ENCODE results near the gene CRELD2.

The CRELD2 gene

DNA sequence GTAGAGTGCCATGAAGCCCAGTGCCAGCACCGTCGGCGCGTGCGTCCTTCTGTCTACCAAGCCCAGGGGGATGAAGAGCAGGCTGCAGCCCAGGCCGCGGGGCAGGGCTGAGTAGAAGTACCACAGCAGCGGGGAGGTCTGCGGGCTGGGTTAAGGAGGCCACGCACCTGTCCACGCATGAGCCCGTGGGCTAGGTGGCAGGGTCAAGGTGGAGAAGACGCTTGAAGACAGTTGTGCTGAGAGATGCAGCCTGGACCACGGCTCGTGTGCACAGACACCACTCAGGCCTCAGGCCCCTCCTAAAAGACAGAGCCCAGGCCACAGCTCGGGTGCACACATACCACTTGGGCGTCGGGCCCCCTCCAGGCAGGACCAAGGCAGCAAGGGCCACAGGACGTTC lies 10.6 kb upstream of the CRELD2 start:
- no peak for DNase-seq (ENCODE audit: extremely low read depth, insufficient read length)
- Histone ChIP-seq H3K4me3 (replicated peaks; ENCODE audit: low read depth, low read length) (no peak overlapping the region), H3K27me3 (replicated peaks; ENCODE audit: control insufficient read depth, insufficient read depth, low read length) (no peaks in the 10 kb centered on the region), H3K36me3 (ENCODE audit: control insufficient read depth, insufficient read depth, low read length) (peaks cover 28% of the 10 kb centered on the region)
- TF ChIP-seq, protein P1, sequence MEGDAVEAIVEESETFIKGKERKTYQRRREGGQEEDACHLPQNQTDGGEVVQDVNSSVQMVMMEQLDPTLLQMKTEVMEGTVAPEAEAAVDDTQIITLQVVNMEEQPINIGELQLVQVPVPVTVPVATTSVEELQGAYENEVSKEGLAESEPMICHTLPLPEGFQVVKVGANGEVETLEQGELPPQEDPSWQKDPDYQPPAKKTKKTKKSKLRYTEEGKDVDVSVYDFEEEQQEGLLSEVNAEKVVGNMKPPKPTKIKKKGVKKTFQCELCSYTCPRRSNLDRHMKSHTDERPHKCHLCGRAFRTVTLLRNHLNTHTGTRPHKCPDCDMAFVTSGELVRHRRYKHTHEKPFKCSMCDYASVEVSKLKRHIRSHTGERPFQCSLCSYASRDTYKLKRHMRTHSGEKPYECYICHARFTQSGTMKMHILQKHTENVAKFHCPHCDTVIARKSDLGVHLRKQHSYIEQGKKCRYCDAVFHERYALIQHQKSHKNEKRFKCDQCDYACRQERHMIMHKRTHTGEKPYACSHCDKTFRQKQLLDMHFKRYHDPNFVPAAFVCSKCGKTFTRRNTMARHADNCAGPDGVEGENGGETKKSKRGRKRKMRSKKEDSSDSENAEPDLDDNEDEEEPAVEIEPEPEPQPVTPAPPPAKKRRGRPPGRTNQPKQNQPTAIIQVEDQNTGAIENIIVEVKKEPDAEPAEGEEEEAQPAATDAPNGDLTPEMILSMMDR (IDR thresholded peaks at IDR 0.05; ENCODE audit: insufficient read depth, low read length, poor library complexity, severe bottlenecking), result no peak

DNA sequence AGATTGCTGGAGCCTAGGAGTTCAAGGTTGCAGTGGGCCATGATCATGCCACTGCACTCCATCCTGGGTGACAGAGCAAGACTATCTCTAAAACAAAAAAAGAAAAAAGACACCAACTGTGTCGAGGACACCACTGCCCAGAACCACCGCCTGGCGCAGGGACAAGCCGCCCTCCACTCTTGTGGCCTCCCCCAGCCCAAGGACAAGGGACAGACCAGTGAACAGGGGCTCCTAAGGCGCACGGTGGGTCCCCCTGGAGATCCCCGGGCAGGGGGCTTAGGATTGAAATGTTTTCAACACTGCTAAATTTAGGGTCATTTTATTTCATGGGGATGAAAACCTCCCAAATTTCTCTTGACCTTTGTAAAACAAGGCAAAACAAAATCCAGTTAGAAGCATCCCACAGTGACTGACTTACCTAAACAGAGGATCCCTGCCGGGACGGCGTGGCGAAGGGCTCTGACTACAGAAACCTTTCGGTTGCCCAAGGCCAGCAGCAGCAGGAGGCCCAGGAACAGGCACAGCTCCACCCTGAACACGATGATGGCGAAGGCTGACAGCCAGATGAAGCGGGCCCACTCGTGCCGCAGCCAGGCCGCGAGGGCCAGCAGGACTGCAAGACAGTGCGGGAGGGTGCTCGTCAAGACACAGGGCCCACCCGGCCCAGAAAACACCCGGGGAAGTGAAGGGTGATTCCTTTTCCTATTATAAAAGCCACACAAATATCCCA lies 8.8 kb upstream of the CRELD2 start:
- peaks cover 32% of the 10 kb centered on the region for H3K36me3 ChIP-seq (ENCODE audit: control insufficient read depth, insufficient read depth, low read length)
- no peaks in the 10 kb centered on the region for H3K27me3 ChIP-seq (replicated peaks; ENCODE audit: control insufficient read depth, insufficient read depth, low read length)
- TF ChIP-seq, protein P1 (IDR thresholded peaks at IDR 0.05; ENCODE audit: insufficient read depth, low read length, poor library complexity, severe bottlenecking), result no peak
- H3K4me3 ChIP-seq (replicated peaks; ENCODE audit: low read depth, low read length), result no peak overlapping the region
- DNase-seq (ENCODE audit: extremely low read depth, insufficient read length), result no peak

DNA sequence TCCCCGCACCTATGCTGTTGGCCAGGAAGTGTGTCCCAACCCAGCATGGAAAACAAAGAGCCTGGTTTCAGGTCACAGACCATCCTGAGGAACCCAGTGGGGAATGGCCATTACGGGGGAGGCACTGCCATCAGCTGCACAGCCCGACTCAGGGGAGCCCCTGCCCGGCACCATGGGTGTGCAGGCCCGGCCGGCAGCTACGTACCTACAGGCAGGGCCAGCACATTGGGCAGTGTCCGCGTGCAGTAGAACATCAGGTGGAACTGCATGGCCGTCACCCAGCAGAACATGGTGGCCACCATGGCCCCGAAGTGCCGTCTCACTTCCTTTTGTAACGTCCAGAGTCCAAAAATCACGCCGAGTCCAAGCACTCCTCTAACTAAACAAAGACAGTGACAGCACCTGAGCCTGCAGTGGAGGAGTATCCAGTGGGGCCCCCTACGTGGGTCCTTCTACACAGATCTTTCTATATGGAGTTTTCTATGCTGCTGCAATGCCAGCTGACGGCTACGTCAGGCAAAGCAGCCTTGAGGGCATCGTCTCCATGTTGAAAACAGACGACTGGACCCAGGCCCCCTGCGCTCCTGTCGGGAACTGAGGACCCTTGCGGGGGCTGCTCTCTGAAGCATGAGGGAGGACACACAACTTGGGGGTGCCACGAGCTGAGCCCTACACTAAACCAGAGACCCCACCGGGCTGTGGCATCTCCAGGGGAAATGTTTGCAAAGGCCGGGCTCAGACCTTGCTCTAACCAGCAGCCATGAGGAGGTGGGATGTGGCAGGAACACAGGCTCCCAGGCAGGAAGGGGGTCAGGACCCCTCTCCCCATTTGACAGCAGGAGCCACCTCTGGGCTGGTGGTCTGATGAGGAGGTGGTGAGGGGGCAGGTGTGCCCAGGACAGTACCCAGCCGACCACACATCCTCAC lies 7.9 kb upstream of the CRELD2 start:
- Histone ChIP-seq H3K4me3 (replicated peaks; ENCODE audit: low read depth, low read length) (no peak overlapping the region), H3K27me3 (replicated peaks; ENCODE audit: control insufficient read depth, insufficient read depth, low read length) (no peaks in the 10 kb centered on the region), H3K36me3 (ENCODE audit: control insufficient read depth, insufficient read depth, low read length) (peaks cover 30% of the 10 kb centered on the region)
- TF ChIP-seq, protein P1 (IDR thresholded peaks at IDR 0.05; ENCODE audit: insufficient read depth, low read length, poor library complexity, severe bottlenecking), result no peak
- DNase-seq (ENCODE audit: extremely low read depth, insufficient read length), result no peak

DNA sequence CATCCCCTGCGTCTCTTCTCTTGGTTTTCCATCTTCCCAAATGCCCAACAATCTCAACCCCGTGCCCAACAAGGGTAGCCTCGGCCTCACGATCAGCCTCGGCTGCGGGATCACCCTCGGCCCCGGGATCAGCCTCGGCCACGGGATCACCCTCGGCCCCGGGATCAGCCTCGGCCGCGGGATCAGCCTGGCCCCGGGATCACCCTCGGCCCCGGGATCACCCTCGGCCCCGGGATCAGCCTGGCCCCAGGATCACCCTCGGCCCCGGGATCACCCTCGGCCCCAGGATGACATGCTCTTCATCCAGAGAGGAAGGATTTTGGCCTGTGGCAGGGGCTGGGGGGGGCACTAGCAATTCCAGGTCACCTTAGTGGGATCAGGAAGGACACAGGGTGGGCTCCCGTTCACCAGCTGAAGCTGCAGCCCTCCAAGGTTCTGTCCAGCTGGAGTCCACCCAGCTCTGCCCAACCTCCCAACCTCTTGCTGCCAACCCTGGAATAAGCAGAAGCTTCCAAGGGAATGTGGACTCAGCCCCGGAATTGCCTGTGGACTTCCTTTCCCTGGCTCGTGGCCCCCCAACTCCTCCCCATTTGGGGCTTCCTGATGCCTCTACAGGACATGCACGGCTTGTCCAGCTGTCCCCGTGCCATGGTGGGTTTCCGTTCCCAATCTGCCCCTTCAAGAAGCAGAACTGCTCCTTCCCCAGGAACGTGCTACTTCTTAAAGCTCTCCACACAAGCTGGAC lies 6.4 kb upstream of the CRELD2 start:
- no peak for DNase-seq (ENCODE audit: extremely low read depth, insufficient read length)
- TF ChIP-seq, protein P1 (IDR thresholded peaks at IDR 0.05; ENCODE audit: insufficient read depth, low read length, poor library complexity, severe bottlenecking), result no peak
- Histone ChIP-seq H3K4me3 (replicated peaks; ENCODE audit: low read depth, low read length) (no peak overlapping the region), H3K36me3 (ENCODE audit: control insufficient read depth, insufficient read depth, low read length) (peaks cover 24% of the 10 kb centered on the region), H3K27me3 (replicated peaks; ENCODE audit: control insufficient read depth, insufficient read depth, low read length) (no peaks in the 10 kb centered on the region)

DNA sequence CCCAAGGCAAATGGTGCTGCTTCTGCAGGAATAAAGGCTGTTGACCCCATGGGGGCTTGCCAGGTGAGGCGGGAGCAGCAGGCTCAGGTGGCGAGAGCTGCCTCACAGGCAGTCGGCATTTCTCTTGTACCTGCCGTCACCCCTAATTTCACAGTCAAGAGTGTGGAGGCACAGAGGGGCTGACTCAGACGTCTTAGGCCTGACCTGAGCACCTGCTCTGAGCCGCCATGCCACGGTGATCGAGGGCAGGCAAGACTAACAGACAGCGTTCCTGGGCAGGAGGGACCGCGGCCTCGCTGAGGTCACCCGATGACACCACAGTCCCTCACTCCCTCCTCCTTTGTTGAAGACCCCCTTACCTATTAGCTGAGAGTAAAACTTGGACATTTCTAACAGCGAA lies 5.4 kb upstream of the CRELD2 start:
- Histone ChIP-seq H3K4me3 (replicated peaks; ENCODE audit: low read depth, low read length) (no peak overlapping the region), H3K27me3 (replicated peaks; ENCODE audit: control insufficient read depth, insufficient read depth, low read length) (no peaks in the 10 kb centered on the region), H3K36me3 (ENCODE audit: control insufficient read depth, insufficient read depth, low read length) (peaks cover 18% of the 10 kb centered on the region)
- TF ChIP-seq, protein P1 (IDR thresholded peaks at IDR 0.05; ENCODE audit: insufficient read depth, low read length, poor library complexity, severe bottlenecking), result no peak
- no peak for DNase-seq (ENCODE audit: extremely low read depth, insufficient read length)

All from GM06990 (cell line).